WI38 (cell line): ENCODE results near the gene SCO1.

ENCODE experiments used
- H3K4me3 ChIP-seq: 2 replicates; pipeline ENCODE4 v1.5.1; 2011; ENCODE audit warnings: low read depth, mild to moderate bottlenecking, control low read depth, low read length
- TF ChIP-seq, protein P1 (sequence below): IDR thresholded peaks from 2 replicates; pipeline ENCODE4 v1.5.1; 2012; ENCODE audit warnings: low read depth, mild to moderate bottlenecking, control low read depth, low read length

Gene SCO1

GRCh38 chr17:10698096-10698818 lies 924 bp upstream of the SCO1 start:
- TF ChIP-seq, protein P1, sequence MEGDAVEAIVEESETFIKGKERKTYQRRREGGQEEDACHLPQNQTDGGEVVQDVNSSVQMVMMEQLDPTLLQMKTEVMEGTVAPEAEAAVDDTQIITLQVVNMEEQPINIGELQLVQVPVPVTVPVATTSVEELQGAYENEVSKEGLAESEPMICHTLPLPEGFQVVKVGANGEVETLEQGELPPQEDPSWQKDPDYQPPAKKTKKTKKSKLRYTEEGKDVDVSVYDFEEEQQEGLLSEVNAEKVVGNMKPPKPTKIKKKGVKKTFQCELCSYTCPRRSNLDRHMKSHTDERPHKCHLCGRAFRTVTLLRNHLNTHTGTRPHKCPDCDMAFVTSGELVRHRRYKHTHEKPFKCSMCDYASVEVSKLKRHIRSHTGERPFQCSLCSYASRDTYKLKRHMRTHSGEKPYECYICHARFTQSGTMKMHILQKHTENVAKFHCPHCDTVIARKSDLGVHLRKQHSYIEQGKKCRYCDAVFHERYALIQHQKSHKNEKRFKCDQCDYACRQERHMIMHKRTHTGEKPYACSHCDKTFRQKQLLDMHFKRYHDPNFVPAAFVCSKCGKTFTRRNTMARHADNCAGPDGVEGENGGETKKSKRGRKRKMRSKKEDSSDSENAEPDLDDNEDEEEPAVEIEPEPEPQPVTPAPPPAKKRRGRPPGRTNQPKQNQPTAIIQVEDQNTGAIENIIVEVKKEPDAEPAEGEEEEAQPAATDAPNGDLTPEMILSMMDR = no peak
- peak overlapping the region; percentile 81 for H3K4me3 ChIP-seq

DNA sequence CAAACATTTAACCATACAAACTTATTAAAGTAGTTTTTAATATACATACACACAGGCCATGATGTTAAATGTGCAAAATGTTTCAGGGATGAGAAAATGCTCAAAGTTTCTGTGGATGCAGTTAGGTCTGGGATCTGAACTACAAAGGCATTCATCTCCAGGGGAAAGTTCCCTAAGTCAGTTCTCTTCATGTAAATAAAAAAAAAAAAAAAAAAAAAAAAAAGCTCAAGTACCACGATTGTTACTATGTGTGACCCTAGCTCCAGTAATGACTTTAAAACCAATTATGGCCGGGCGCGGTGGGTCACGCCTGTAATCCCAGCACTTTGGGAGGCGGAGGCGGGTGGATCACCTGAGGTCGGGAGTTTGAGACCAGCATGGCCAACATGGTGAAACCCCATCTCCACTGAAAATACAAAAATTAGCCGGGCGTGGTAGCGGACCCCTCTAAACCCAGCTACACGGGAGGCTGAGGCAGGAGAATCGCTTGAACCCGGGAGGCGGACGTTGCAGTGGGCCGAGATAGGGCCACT lies 1.4 kb downstream of the SCO1 start:
- peak overlapping the region; percentile 81 for H3K4me3 ChIP-seq

- H3K4me3 ChIP-seq = no peak overlapping the region
- TF ChIP-seq, protein P1 = no peak
Observed at GRCh38 chr17:10687499-10687898, 9.8 kb downstream of the SCO1 start.

DNA sequence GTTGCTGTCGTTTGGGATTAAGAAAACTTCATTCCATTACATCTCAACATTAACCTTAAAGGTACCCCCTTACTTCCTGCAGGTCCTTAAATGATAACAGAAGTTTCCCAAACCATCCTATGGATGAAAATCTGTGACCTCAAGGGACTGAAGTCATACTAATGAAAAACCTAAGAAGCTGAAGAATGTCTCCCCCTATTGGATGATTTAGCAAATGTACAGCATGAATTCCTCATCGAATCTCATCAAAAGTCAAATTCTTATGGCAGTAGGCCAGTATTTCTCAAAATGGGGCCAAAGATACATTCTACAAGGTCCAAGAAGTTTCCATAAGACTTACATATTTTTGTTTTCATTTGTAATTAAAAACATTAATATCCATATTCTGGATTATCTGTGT lies 13.5 kb downstream of the SCO1 start:
- TF ChIP-seq, protein P1 = no peak
- H3K4me3 ChIP-seq = no peak overlapping the region

DNA sequence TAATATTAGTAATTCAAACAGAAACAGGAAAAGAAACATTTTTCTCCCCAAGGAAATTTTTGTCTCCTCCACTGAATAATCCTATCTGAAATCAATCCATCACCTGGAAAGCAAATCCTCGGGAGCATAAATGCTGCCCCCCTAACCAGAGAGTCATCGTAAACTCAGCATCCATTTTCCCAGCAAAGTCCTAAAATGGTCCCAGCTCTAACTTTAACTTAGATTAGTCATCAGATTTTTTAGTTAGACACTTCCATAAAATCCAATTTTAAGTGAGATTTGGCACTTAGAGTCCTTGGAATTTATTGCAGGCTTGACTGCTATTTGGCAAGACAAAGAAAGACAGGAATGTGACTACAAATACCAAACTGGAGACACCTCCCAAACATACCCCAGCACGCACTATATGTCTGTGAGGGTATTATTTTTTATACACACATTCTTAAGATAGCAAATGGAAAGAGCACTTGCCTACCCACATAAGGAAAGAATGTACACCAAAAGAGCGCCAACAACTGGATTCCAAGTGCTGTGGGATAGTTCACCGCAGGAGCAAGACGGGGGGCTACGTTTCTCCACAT lies 15.4 kb downstream of the SCO1 start:
- H3K4me3 ChIP-seq = no peak overlapping the region
- TF ChIP-seq, protein P1 = no peak

GRCh38 chr17:10674704-10675103 lies 22.6 kb downstream of the SCO1 start:
- no peak overlapping the region for H3K4me3 ChIP-seq
- TF ChIP-seq, protein P1 = no peak

- TF ChIP-seq, protein P1 = no peak
- no peak overlapping the region for H3K4me3 ChIP-seq
Observed at GRCh38 chr17:10673312-10673711, 24.0 kb downstream of the SCO1 start.

DNA sequence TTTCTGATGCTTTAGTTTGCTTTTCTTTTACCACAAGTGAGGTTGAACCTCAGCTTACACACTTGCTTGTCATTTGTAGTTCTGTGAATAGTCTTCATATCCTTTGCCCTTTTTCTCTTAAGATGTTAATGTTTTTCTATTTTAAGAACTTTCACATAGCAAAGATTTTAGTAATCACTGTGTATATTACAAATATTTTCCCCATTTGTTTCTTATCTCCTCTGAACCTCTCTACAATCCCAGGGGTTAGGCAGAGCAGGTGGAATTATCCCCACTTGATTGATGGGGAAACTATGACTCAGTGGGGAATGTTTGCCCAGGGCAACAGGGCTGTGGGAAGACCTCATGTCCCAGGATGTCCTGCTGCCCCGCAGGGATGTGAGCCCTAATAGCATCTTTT lies 28.6 kb downstream of the SCO1 start:
- TF ChIP-seq, protein P1 = no peak
- H3K4me3 ChIP-seq = no peak overlapping the region
